GM23338 (cell line): ENCODE data around the gene CEP89. TPM values are rescaled to one million over a fixed set of nuclear protein-coding genes. Genes with fewer than 3 reads are reported as not detected.

Source experiments
- ATAC-seq: fragments of 200-7000 bp; cut with Tn5 transposase; 3 replicates; pipeline ENCODE4 v1.9.1; 2020
- DNase-seq: peaks from one replicate; pipeline ENCODE4 v3.0.0-alpha.2; 2015; ENCODE audit warnings: low spot score
- H2AFZ ChIP-seq: fragments of 200-600 bp; sonication (generic); 2 replicates; pipeline ENCODE4 v1.8.0; 2016; ENCODE audit warnings: antibody characterized with exemption, mild to moderate bottlenecking, moderate library complexity
- H3F3A ChIP-seq: fragments of 200-600 bp; sonication (generic); replicated peaks from 2 replicates; pipeline ENCODE4 v1.8.0; 2017; ENCODE audit warnings: antibody characterized with exemption, mixed run types, low read depth
- H3K27ac ChIP-seq: fragments of 200-600 bp; sonication (generic); 2 replicates; pipeline ENCODE4 v1.6.1; 2016; ENCODE audit warnings: low read depth
- H3K27me3 ChIP-seq: fragments of 200-600 bp; sonication (generic); 2 replicates; pipeline ENCODE4 v1.8.0; 2016; ENCODE audit warnings: mild to moderate bottlenecking, mixed run types, moderate library complexity; ENCODE audit not compliant: insufficient read depth
- H3K36me3 ChIP-seq: fragments of 200-600 bp; sonication (generic); 2 replicates; pipeline ENCODE4 v1.8.0; 2016; ENCODE audit warnings: mild to moderate bottlenecking; ENCODE audit not compliant: insufficient read depth
- H3K4me1 ChIP-seq: fragments of 200-600 bp; sonication (generic); 2 replicates; pipeline ENCODE4 v1.8.0; 2016; ENCODE audit warnings: mild to moderate bottlenecking, moderate library complexity; ENCODE audit not compliant: insufficient read depth
- H3K4me2 ChIP-seq: fragments of 200-600 bp; sonication (generic); 2 replicates; pipeline ENCODE4 v1.7.1; 2017; ENCODE audit warnings: mixed run types
- H3K4me3 ChIP-seq: fragments of 200-600 bp; sonication (generic); 2 replicates; pipeline ENCODE4 v1.6.1; 2016; ENCODE audit warnings: mixed run types
- H3K79me2 ChIP-seq: fragments of 200-600 bp; sonication (generic); replicated peaks from 2 replicates; pipeline ENCODE4 v1.8.0; 2017; ENCODE audit warnings: mild to moderate bottlenecking; ENCODE audit not compliant: insufficient read depth
- H3K9me2 ChIP-seq: fragments of 200-600 bp; sonication (generic); 2 replicates; pipeline ENCODE4 v1.8.0; 2017; ENCODE audit not compliant: insufficient read depth
- H4K20me1 ChIP-seq: fragments of 200-600 bp; sonication (generic); replicated peaks from 2 replicates; pipeline ENCODE4 v1.8.0; 2017; ENCODE audit warnings: mild to moderate bottlenecking; ENCODE audit not compliant: insufficient read depth
- H3K27ac Mint-ChIP-seq: 2 replicates; pipeline ENCODE4 v1.8.0; 2020; ENCODE audit warnings: inconsistent platforms, mild to moderate bottlenecking, moderate library complexity, mixed read lengths
- H3K27me3 Mint-ChIP-seq: 3 replicates; pipeline ENCODE4 v1.8.0; 2022; ENCODE audit warnings: low read depth, mild to moderate bottlenecking, moderate library complexity, mixed read lengths, inconsistent platforms; ENCODE audit not compliant: insufficient read depth, poor library complexity
- H3K36me3 Mint-ChIP-seq: 3 replicates; pipeline ENCODE4 v1.8.0; 2021; ENCODE audit warnings: low read depth, mild to moderate bottlenecking, inconsistent platforms, moderate library complexity, mixed read lengths
- H3K4me1 Mint-ChIP-seq: 3 replicates; pipeline ENCODE4 v1.8.0; 2020; ENCODE audit warnings: mild to moderate bottlenecking, inconsistent platforms, mixed read lengths
- H3K4me3 Mint-ChIP-seq: 3 replicates; pipeline ENCODE4 v1.8.0; 2021; ENCODE audit warnings: moderate library complexity, mild to moderate bottlenecking, inconsistent platforms, mixed read lengths
- H3K9me3 Mint-ChIP-seq: 3 replicates; pipeline ENCODE4 v1.8.0; 2020; ENCODE audit warnings: moderate library complexity, mild to moderate bottlenecking, inconsistent platforms, mixed read lengths
- CREB1 ChIP-seq: fragments of 250-450 bp; sonication (Bioruptor Pico); IDR thresholded peaks from 2 replicates; pipeline ENCODE4 v1.5.0; 2020; ENCODE audit warnings: low read depth, mild to moderate bottlenecking, moderate library complexity
- EZH2 ChIP-seq: fragments of 200-600 bp; sonication (generic); IDR thresholded peaks from one replicate; pipeline ENCODE4 v1.8.0; 2017; ENCODE audit warnings: antibody characterized with exemption, mild to moderate bottlenecking, low read depth; ENCODE audit not compliant: unreplicated experiment
- EZH2phosphoT487 ChIP-seq: fragments of 200-600 bp; sonication (generic); IDR thresholded peaks from one replicate; pipeline ENCODE4 v1.8.1; 2018; ENCODE audit warnings: antibody characterized with exemption; ENCODE audit not compliant: unreplicated experiment
- JUNB ChIP-seq: IDR thresholded peaks from one replicate; pipeline ENCODE4 v1.6.1; 2016; ENCODE audit warnings: antibody characterized with exemption; ENCODE audit not compliant: unreplicated experiment
- NANOG ChIP-seq: IDR thresholded peaks from 2 replicates; pipeline ENCODE4 v1.6.1; 2016; ENCODE audit warnings: antibody characterized with exemption, borderline replicate concordance
- POLR2AphosphoS5 ChIP-seq: IDR thresholded peaks from 2 replicates; pipeline ENCODE4 v1.6.1; 2016; ENCODE audit warnings: antibody characterized with exemption, low read depth
- STAT1 ChIP-seq: IDR thresholded peaks from one replicate; pipeline ENCODE4 v1.6.1; 2016; ENCODE audit warnings: antibody characterized with exemption; ENCODE audit not compliant: unreplicated experiment
- ZNF114 ChIP-seq: fragments of 250-450 bp; sonication (Bioruptor Pico); IDR thresholded peaks from 2 replicates; pipeline ENCODE4 v1.5.0; 2020; ENCODE audit warnings: mild to moderate bottlenecking, moderate library complexity
- ZNF331 ChIP-seq: fragments of 250-450 bp; sonication (Bioruptor Pico); IDR thresholded peaks from 2 replicates; pipeline ENCODE4 v1.5.0; 2020; ENCODE audit warnings: low read depth, mild to moderate bottlenecking, moderate library complexity
- polyA plus RNA-seq: library from polyadenylated mRNA; unstranded; fragments of >200 nt; fragmentation: Nextera tagmentation; extraction: Ambion mirVana; gene quantifications from 2 replicates; pipeline ENCODE4 v1.2.1, GENCODE V29; 2016
- total RNA-seq: library from RNA; depleted of rRNA; stranded (reverse); fragments of >200 nt; shearing (Covaris generic); gene quantifications from 2 replicates; pipeline ENCODE4 v1.2.3, GENCODE V29; 2014
- TF ChIP-seq, protein P1 (sequence below), 2 experiments: fragments of 200-600 bp in 1 of 2; sonication (generic) in 1 of 2; conservative IDR thresholded peaks; 2 replicates each; pipeline versions ENCODE4 v1.5.1 to v1.6.1; 2016 to 2017; ENCODE audit warnings: antibody characterized with exemption in 2 of 2, low read depth in 2 of 2, mild to moderate bottlenecking in 2 of 2, moderate library complexity in 1 of 2
- TF ChIP-seq, protein P2 (sequence below): IDR thresholded peaks from 2 replicates; pipeline ENCODE4 v1.6.1; 2016; ENCODE audit warnings: antibody characterized with exemption
- TF ChIP-seq, protein P3 (sequence below): fragments of 250-450 bp; sonication (Bioruptor Pico); IDR thresholded peaks from 2 replicates; pipeline ENCODE4 v1.5.0; 2020; ENCODE audit warnings: mild to moderate bottlenecking, moderate library complexity
- TF ChIP-seq, protein P4 (sequence below): IDR thresholded peaks from one replicate; pipeline ENCODE4 v1.6.1; 2018; ENCODE audit warnings: antibody characterized with exemption; ENCODE audit not compliant: unreplicated experiment

CEP89 gene
- total and polyA plus RNA-seq, 2 experiments from 2014 or later = 13.4 to 17.5 TPM

DNA sequence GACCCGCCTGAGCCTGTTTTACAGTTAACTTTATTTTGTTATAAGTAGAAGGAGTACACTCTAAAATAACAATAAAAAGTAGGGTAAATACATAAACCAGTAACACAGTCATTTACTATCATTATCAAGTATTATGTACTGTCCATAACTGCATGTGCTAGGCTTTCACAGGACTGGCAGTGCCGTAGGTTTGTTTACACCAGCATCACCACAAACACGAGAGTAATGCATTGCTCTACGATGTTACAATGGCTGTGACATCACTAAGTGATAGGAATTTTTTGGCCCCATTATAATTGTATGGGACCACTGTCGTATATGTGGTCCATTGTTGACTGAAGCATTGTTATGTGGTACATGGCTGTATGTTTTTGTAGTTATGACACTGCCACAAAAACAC is 60.9 kb downstream of the CEP89 start:
- no peaks in the 10 kb centered on the region; the same call in 1 of the 2 replicates for H4K20me1 ChIP-seq
- no peaks in the 10 kb centered on the region for H3K27me3 Mint-ChIP-seq
- peaks cover 5% of the 10 kb centered on the region; the same call in 2 of the 3 replicates for H3K36me3 Mint-ChIP-seq
- no peaks in the 10 kb centered on the region for H3K9me3 Mint-ChIP-seq
- H3F3A ChIP-seq = no peaks in the 10 kb centered on the region
- no peak overlapping the region for H3K27ac ChIP-seq
- H3K27ac Mint-ChIP-seq = no peak overlapping the region
- H3K4me1 Mint-ChIP-seq = no peaks in the 10 kb centered on the region
- H3K4me3 ChIP-seq = no peak overlapping the region
- TF ChIP-seq CREB1 (CRISPR knock-in tag) = no peak
- TF ChIP-seq, protein P1, sequence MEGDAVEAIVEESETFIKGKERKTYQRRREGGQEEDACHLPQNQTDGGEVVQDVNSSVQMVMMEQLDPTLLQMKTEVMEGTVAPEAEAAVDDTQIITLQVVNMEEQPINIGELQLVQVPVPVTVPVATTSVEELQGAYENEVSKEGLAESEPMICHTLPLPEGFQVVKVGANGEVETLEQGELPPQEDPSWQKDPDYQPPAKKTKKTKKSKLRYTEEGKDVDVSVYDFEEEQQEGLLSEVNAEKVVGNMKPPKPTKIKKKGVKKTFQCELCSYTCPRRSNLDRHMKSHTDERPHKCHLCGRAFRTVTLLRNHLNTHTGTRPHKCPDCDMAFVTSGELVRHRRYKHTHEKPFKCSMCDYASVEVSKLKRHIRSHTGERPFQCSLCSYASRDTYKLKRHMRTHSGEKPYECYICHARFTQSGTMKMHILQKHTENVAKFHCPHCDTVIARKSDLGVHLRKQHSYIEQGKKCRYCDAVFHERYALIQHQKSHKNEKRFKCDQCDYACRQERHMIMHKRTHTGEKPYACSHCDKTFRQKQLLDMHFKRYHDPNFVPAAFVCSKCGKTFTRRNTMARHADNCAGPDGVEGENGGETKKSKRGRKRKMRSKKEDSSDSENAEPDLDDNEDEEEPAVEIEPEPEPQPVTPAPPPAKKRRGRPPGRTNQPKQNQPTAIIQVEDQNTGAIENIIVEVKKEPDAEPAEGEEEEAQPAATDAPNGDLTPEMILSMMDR (conservative IDR thresholded peaks at IDR 0.05; ENCODE audit: low read depth in 2 of 2) = no peak
- TF ChIP-seq, protein P2, sequence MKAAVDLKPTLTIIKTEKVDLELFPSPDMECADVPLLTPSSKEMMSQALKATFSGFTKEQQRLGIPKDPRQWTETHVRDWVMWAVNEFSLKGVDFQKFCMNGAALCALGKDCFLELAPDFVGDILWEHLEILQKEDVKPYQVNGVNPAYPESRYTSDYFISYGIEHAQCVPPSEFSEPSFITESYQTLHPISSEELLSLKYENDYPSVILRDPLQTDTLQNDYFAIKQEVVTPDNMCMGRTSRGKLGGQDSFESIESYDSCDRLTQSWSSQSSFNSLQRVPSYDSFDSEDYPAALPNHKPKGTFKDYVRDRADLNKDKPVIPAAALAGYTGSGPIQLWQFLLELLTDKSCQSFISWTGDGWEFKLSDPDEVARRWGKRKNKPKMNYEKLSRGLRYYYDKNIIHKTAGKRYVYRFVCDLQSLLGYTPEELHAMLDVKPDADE = no peak
- TF ChIP-seq STAT1 = no peak
- TF ChIP-seq, protein P3, sequence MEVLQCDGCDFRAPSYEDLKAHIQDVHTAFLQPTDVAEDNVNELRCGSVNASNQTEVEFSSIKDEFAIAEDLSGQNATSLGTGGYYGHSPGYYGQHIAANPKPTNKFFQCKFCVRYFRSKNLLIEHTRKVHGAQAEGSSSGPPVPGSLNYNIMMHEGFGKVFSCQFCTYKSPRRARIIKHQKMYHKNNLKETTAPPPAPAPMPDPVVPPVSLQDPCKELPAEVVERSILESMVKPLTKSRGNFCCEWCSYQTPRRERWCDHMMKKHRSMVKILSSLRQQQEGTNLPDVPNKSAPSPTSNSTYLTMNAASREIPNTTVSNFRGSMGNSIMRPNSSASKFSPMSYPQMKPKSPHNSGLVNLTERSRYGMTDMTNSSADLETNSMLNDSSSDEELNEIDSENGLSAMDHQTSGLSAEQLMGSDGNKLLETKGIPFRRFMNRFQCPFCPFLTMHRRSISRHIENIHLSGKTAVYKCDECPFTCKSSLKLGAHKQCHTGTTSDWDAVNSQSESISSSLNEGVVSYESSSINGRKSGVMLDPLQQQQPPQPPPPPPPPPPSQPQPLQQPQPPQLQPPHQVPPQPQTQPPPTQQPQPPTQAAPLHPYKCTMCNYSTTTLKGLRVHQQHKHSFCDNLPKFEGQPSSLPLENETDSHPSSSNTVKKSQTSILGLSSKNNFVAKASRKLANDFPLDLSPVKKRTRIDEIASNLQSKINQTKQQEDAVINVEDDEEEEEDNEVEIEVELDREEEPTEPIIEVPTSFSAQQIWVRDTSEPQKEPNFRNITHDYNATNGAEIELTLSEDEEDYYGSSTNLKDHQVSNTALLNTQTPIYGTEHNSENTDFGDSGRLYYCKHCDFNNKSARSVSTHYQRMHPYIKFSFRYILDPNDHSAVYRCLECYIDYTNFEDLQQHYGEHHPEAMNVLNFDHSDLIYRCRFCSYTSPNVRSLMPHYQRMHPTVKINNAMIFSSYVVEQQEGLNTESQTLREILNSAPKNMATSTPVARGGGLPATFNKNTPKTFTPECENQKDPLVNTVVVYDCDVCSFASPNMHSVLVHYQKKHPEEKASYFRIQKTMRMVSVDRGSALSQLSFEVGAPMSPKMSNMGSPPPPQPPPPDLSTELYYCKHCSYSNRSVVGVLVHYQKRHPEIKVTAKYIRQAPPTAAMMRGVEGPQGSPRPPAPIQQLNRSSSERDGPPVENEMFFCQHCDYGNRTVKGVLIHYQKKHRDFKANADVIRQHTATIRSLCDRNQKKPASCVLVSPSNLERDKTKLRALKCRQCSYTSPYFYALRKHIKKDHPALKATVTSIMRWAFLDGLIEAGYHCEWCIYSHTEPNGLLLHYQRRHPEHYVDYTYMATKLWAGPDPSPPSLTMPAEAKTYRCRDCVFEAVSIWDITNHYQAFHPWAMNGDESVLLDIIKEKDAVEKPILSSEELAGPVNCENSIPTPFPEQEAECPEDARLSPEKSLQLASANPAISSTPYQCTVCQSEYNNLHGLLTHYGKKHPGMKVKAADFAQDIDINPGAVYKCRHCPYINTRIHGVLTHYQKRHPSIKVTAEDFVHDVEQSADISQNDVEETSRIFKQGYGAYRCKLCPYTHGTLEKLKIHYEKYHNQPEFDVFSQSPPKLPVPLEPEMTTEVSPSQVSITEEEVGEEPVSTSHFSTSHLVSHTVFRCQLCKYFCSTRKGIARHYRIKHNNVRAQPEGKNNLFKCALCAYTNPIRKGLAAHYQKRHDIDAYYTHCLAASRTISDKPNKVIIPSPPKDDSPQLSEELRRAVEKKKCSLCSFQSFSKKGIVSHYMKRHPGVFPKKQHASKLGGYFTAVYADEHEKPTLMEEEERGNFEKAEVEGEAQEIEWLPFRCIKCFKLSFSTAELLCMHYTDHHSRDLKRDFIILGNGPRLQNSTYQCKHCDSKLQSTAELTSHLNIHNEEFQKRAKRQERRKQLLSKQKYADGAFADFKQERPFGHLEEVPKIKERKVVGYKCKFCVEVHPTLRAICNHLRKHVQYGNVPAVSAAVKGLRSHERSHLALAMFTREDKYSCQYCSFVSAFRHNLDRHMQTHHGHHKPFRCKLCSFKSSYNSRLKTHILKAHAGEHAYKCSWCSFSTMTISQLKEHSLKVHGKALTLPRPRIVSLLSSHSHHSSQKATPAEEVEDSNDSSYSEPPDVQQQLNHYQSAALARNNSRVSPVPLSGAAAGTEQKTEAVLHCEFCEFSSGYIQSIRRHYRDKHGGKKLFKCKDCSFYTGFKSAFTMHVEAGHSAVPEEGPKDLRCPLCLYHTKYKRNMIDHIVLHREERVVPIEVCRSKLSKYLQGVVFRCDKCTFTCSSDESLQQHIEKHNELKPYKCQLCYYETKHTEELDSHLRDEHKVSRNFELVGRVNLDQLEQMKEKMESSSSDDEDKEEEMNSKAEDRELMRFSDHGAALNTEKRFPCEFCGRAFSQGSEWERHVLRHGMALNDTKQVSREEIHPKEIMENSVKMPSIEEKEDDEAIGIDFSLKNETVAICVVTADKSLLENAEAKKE = no peak
- no peak for TF ChIP-seq EZH2phosphoT487
- TF ChIP-seq EZH2 = no peak
- TF ChIP-seq ZNF331 = no peak
- TF ChIP-seq, protein P4, sequence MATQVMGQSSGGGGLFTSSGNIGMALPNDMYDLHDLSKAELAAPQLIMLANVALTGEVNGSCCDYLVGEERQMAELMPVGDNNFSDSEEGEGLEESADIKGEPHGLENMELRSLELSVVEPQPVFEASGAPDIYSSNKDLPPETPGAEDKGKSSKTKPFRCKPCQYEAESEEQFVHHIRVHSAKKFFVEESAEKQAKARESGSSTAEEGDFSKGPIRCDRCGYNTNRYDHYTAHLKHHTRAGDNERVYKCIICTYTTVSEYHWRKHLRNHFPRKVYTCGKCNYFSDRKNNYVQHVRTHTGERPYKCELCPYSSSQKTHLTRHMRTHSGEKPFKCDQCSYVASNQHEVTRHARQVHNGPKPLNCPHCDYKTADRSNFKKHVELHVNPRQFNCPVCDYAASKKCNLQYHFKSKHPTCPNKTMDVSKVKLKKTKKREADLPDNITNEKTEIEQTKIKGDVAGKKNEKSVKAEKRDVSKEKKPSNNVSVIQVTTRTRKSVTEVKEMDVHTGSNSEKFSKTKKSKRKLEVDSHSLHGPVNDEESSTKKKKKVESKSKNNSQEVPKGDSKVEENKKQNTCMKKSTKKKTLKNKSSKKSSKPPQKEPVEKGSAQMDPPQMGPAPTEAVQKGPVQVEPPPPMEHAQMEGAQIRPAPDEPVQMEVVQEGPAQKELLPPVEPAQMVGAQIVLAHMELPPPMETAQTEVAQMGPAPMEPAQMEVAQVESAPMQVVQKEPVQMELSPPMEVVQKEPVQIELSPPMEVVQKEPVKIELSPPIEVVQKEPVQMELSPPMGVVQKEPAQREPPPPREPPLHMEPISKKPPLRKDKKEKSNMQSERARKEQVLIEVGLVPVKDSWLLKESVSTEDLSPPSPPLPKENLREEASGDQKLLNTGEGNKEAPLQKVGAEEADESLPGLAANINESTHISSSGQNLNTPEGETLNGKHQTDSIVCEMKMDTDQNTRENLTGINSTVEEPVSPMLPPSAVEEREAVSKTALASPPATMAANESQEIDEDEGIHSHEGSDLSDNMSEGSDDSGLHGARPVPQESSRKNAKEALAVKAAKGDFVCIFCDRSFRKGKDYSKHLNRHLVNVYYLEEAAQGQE = no peak
- TF ChIP-seq ZNF114 (CRISPR knock-in tag) = no peak
- TF ChIP-seq POLR2AphosphoS5 = no peak
- TF ChIP-seq JUNB = no peak
- no peak for TF ChIP-seq NANOG
- ATAC-seq (no peak), DNase-seq (no peak)
- no peaks in the 10 kb centered on the region for H3K4me1 ChIP-seq
- H3K9me2 ChIP-seq = no peaks in the 10 kb centered on the region
- no peak overlapping the region for H2AFZ ChIP-seq
- H3K36me3 ChIP-seq = no peaks in the 10 kb centered on the region; the same call in 1 of the 2 replicates
- H3K79me2 ChIP-seq = no peaks in the 10 kb centered on the region
- H3K27me3 ChIP-seq = no peaks in the 10 kb centered on the region
- H3K4me2 ChIP-seq = no peak overlapping the region
- no peak overlapping the region for H3K4me3 Mint-ChIP-seq
